ENCODE data around the gene CEACAM19.
"Not testable (repeated sequence)": the region's sequence is repeated elsewhere in the genome, so short reads cannot be mapped to it uniquely, and the experiment has no call there.

CEACAM19 gene

GRCh38 chr19:44720396-44720795 lies 49.1 kb downstream of the CEACAM19 start:
- not testable (repeated sequence) for H3K4me3 ChIP-seq (ENCODE audit: low read depth in 1 of 2, low read length in 2 of 2); H3K9me3 ChIP-seq (ENCODE audit: control insufficient read depth in 1 of 2, low read length in 2 of 2); H3K36me3 ChIP-seq (ENCODE audit: control insufficient read depth in 1 of 2, insufficient read depth in 2 of 2, low read length in 2 of 2); H3K27me3 ChIP-seq (ENCODE audit: low read depth, low read length); H3K27ac ChIP-seq (ENCODE audit: low read length)
- H3K4me1 ChIP-seq (ENCODE audit: control insufficient read depth in 1 of 2, insufficient read depth in 2 of 2, low read length in 2 of 2): peaks cover 17 to 26% of the 10 kb centered on the region in 2 donors

GRCh38 chr19:44720945-44721344 lies 49.7 kb downstream of the CEACAM19 start:
- Histone ChIP-seq H3K4me3 (ENCODE audit: low read depth in 1 of 2, low read length in 2 of 2) (no peak overlapping the region), H3K36me3 (ENCODE audit: control insufficient read depth in 1 of 2, insufficient read depth in 2 of 2, low read length in 2 of 2) (no peaks in the 10 kb centered on the region), H3K4me1 (ENCODE audit: control insufficient read depth in 1 of 2, insufficient read depth in 2 of 2, low read length in 2 of 2) (peaks cover 21 to 26% of the 10 kb centered on the region in 2 donors), H3K27me3 (ENCODE audit: low read depth, low read length) (no peaks in the 10 kb centered on the region), H3K27ac (ENCODE audit: low read length) (no peak overlapping the region), H3K9me3 (ENCODE audit: control insufficient read depth in 1 of 2, low read length in 2 of 2) (no peaks in the 10 kb centered on the region)

GRCh38 chr19:44721369-44721768 lies 50.1 kb downstream of the CEACAM19 start:
- H3K9me3 ChIP-seq (ENCODE audit: control insufficient read depth in 1 of 2, low read length in 2 of 2); H3K27ac ChIP-seq (ENCODE audit: low read length): not testable (repeated sequence)
- peaks cover 21 to 26% of the 10 kb centered on the region in 2 donors for H3K4me1 ChIP-seq (ENCODE audit: control insufficient read depth in 1 of 2, insufficient read depth in 2 of 2, low read length in 2 of 2)

GRCh38 chr19:44722131-44723121 lies 51.1 kb downstream of the CEACAM19 start:
- no peaks in the 10 kb centered on the region for H3K27me3 ChIP-seq (ENCODE audit: low read depth, low read length)
- no peak overlapping the region for H3K4me3 ChIP-seq (ENCODE audit: low read depth in 1 of 2, low read length in 2 of 2)
- peaks cover 21 to 26% of the 10 kb centered on the region in 2 donors for H3K4me1 ChIP-seq (ENCODE audit: control insufficient read depth in 1 of 2, insufficient read depth in 2 of 2, low read length in 2 of 2)
- H3K36me3 ChIP-seq (ENCODE audit: control insufficient read depth in 1 of 2, insufficient read depth in 2 of 2, low read length in 2 of 2): no peaks in the 10 kb centered on the region
- H3K27ac ChIP-seq (ENCODE audit: low read length): no peak overlapping the region
- H3K9me3 ChIP-seq (ENCODE audit: control insufficient read depth in 1 of 2, low read length in 2 of 2): no peaks in the 10 kb centered on the region

More at GRCh38 chr19:44721369-44721768, 50.1 kb downstream of the CEACAM19 start:
- not testable (repeated sequence) for H3K27me3 ChIP-seq (ENCODE audit: low read depth, low read length); H3K4me3 ChIP-seq (ENCODE audit: low read depth in 1 of 2, low read length in 2 of 2); H3K36me3 ChIP-seq (ENCODE audit: control insufficient read depth in 1 of 2, insufficient read depth in 2 of 2, low read length in 2 of 2)

- Histone ChIP-seq H3K27ac (ENCODE audit: low read length) (no peak overlapping the region), H3K4me3 (ENCODE audit: low read depth in 1 of 2, low read length in 2 of 2) (no peak overlapping the region), H3K27me3 (ENCODE audit: low read depth, low read length) (no peaks in the 10 kb centered on the region), H3K36me3 (ENCODE audit: control insufficient read depth in 1 of 2, insufficient read depth in 2 of 2, low read length in 2 of 2) (no peaks in the 10 kb centered on the region), H3K9me3 (ENCODE audit: control insufficient read depth in 1 of 2, low read length in 2 of 2) (no peaks in the 10 kb centered on the region), H3K4me1 (ENCODE audit: control insufficient read depth in 1 of 2, insufficient read depth in 2 of 2, low read length in 2 of 2) (peaks cover 18 to 25% of the 10 kb centered on the region in 2 donors)
These were observed 52.1 kb downstream of the CEACAM19 start for GRCh38 chr19:44723299-44723951.

- Histone ChIP-seq H3K27me3 (ENCODE audit: low read depth, low read length) (no peaks in the 10 kb centered on the region), H3K27ac (ENCODE audit: low read length) (peak overlapping the region; percentile 64), H3K4me1 (ENCODE audit: control insufficient read depth in 1 of 2, insufficient read depth in 2 of 2, low read length in 2 of 2) (peaks cover 13 to 20% of the 10 kb centered on the region in 2 donors), H3K36me3 (ENCODE audit: control insufficient read depth in 1 of 2, insufficient read depth in 2 of 2, low read length in 2 of 2) (no peaks in the 10 kb centered on the region), H3K9me3 (ENCODE audit: control insufficient read depth in 1 of 2, low read length in 2 of 2) (no peaks in the 10 kb centered on the region), H3K4me3 (ENCODE audit: low read depth in 1 of 2, low read length in 2 of 2) (peak overlapping the region in 1 of 2 donors; percentile 8)
These were observed 52.7 kb downstream of the CEACAM19 start for GRCh38 chr19:44723952-44724319.

- H3K4me1 ChIP-seq (ENCODE audit: control insufficient read depth in 1 of 2, insufficient read depth in 2 of 2, low read length in 2 of 2): peaks cover 8 to 16% of the 10 kb centered on the region in 2 donors
- H3K9me3 ChIP-seq (ENCODE audit: control insufficient read depth in 1 of 2, low read length in 2 of 2): no peaks in the 10 kb centered on the region
- H3K27ac ChIP-seq (ENCODE audit: low read length): peak overlapping the region; percentile 72
- H3K4me3 ChIP-seq (ENCODE audit: low read depth in 1 of 2, low read length in 2 of 2): no peak overlapping the region
- no peaks in the 10 kb centered on the region for H3K36me3 ChIP-seq (ENCODE audit: control insufficient read depth in 1 of 2, insufficient read depth in 2 of 2, low read length in 2 of 2)
- H3K27me3 ChIP-seq (ENCODE audit: low read depth, low read length): no peaks in the 10 kb centered on the region
These were observed 54.0 kb downstream of the CEACAM19 start for GRCh38 chr19:44725251-44725650.

- no peak overlapping the region for H3K4me3 ChIP-seq (ENCODE audit: low read depth in 1 of 2, low read length in 2 of 2)
- H3K4me1 ChIP-seq (ENCODE audit: control insufficient read depth in 1 of 2, insufficient read depth in 2 of 2, low read length in 2 of 2): peaks cover 8 to 16% of the 10 kb centered on the region in 2 donors
- no peaks in the 10 kb centered on the region for H3K9me3 ChIP-seq (ENCODE audit: control insufficient read depth in 1 of 2, low read length in 2 of 2)
- no peaks in the 10 kb centered on the region for H3K27me3 ChIP-seq (ENCODE audit: low read depth, low read length)
- H3K27ac ChIP-seq (ENCODE audit: low read length): peak overlapping the region; percentile 72
- H3K36me3 ChIP-seq (ENCODE audit: control insufficient read depth in 1 of 2, insufficient read depth in 2 of 2, low read length in 2 of 2): no peaks in the 10 kb centered on the region
These were observed 54.4 kb downstream of the CEACAM19 start for GRCh38 chr19:44725684-44726083.

GRCh38 chr19:44726465-44726864 lies 55.2 kb downstream of the CEACAM19 start:
- no peak overlapping the region for H3K4me3 ChIP-seq (ENCODE audit: low read depth in 1 of 2, low read length in 2 of 2)
- H3K36me3 ChIP-seq (ENCODE audit: control insufficient read depth in 1 of 2, insufficient read depth in 2 of 2, low read length in 2 of 2): no peaks in the 10 kb centered on the region
- no peaks in the 10 kb centered on the region for H3K9me3 ChIP-seq (ENCODE audit: control insufficient read depth in 1 of 2, low read length in 2 of 2)
- H3K27ac ChIP-seq (ENCODE audit: low read length): no peak overlapping the region
- peaks cover 8 to 16% of the 10 kb centered on the region in 2 donors for H3K4me1 ChIP-seq (ENCODE audit: control insufficient read depth in 1 of 2, insufficient read depth in 2 of 2, low read length in 2 of 2)
- H3K27me3 ChIP-seq (ENCODE audit: low read depth, low read length): no peaks in the 10 kb centered on the region

- Histone ChIP-seq H3K9me3 (ENCODE audit: control insufficient read depth in 1 of 2, low read length in 2 of 2) (no peaks in the 10 kb centered on the region), H3K36me3 (ENCODE audit: control insufficient read depth in 1 of 2, insufficient read depth in 2 of 2, low read length in 2 of 2) (no peaks in the 10 kb centered on the region), H3K4me3 (ENCODE audit: low read depth in 1 of 2, low read length in 2 of 2) (no peak overlapping the region), H3K27ac (ENCODE audit: low read length) (no peak overlapping the region), H3K27me3 (ENCODE audit: low read depth, low read length) (no peaks in the 10 kb centered on the region), H3K4me1 (ENCODE audit: control insufficient read depth in 1 of 2, insufficient read depth in 2 of 2, low read length in 2 of 2) (peaks cover 4 to 12% of the 10 kb centered on the region in 2 donors)
These were observed 56.9 kb downstream of the CEACAM19 start for GRCh38 chr19:44728178-44728577.

GRCh38 chr19:44729516-44730033 lies 58.3 kb downstream of the CEACAM19 start:
- Histone ChIP-seq H3K9me3 (ENCODE audit: control insufficient read depth in 1 of 2, low read length in 2 of 2) (no peaks in the 10 kb centered on the region), H3K27me3 (ENCODE audit: low read depth, low read length) (no peaks in the 10 kb centered on the region), H3K36me3 (ENCODE audit: control insufficient read depth in 1 of 2, insufficient read depth in 2 of 2, low read length in 2 of 2) (no peaks in the 10 kb centered on the region), H3K27ac (ENCODE audit: low read length) (no peak overlapping the region), H3K4me1 (ENCODE audit: control insufficient read depth in 1 of 2, insufficient read depth in 2 of 2, low read length in 2 of 2) (peaks cover 4% of the 10 kb centered on the region in 2 donors), H3K4me3 (ENCODE audit: low read depth in 1 of 2, low read length in 2 of 2) (no peak overlapping the region)
